ENCODE data around the gene PHF21A.
"Not testable (repeated sequence)": the region's sequence is repeated elsewhere in the genome, so short reads cannot be mapped to it uniquely, and the experiment has no call there.

PHF21A gene

GRCh38 chr11:45905576-45905975 is 215.7 kb downstream of the PHF21A start:
- not testable (repeated sequence) for DNase-seq (ENCODE audit: low read depth in 2 of 2, low spot score in 1 of 2)

- DNase-seq (ENCODE audit: low read depth in 2 of 2, low spot score in 1 of 2), result no peak
These were observed 216.2 kb downstream of the PHF21A start for GRCh38 chr11:45905095-45905494.

- DNase-seq (ENCODE audit: low read depth in 2 of 2, low spot score in 1 of 2), result no peak
These were observed 216.8 kb downstream of the PHF21A start for GRCh38 chr11:45904309-45904915.

- no peak for DNase-seq (ENCODE audit: low read depth in 2 of 2, low spot score in 1 of 2)
These were observed 218.5 kb downstream of the PHF21A start for GRCh38 chr11:45902452-45903380.

GRCh38 chr11:45901626-45902025 is 219.6 kb downstream of the PHF21A start:
- no peak for DNase-seq (ENCODE audit: low read depth in 2 of 2, low spot score in 1 of 2)

GRCh38 chr11:45900916-45901617 is 220.2 kb downstream of the PHF21A start:
- DNase-seq (ENCODE audit: low read depth in 2 of 2, low spot score in 1 of 2), result no peak

- DNase-seq (ENCODE audit: low read depth in 2 of 2, low spot score in 1 of 2), result not testable (repeated sequence)
These were observed 221.0 kb downstream of the PHF21A start for GRCh38 chr11:45900175-45900800.

GRCh38 chr11:45899448-45900174 is 221.6 kb downstream of the PHF21A start:
- DNase-seq (ENCODE audit: low read depth in 2 of 2, low spot score in 1 of 2), result peak; percentile 21 to 26

GRCh38 chr11:45899086-45899447 is 222.2 kb downstream of the PHF21A start:
- no peak for DNase-seq (ENCODE audit: low read depth in 2 of 2, low spot score in 1 of 2)

- no peak for DNase-seq (ENCODE audit: low read depth in 2 of 2, low spot score in 1 of 2)
These were observed 223.7 kb downstream of the PHF21A start for GRCh38 chr11:45897556-45897955.

- no peak for DNase-seq (ENCODE audit: low read depth in 2 of 2, low spot score in 1 of 2)
These were observed 224.8 kb downstream of the PHF21A start for GRCh38 chr11:45896422-45896984.

- DNase-seq (ENCODE audit: low read depth in 2 of 2, low spot score in 1 of 2), result no peak
These were observed 225.5 kb downstream of the PHF21A start for GRCh38 chr11:45895553-45896259.

GRCh38 chr11:45894555-45895247 is 226.6 kb downstream of the PHF21A start:
- no peak for DNase-seq (ENCODE audit: low read depth in 2 of 2, low spot score in 1 of 2)

GRCh38 chr11:45892856-45893255 is 228.4 kb downstream of the PHF21A start:
- DNase-seq (ENCODE audit: low read depth in 2 of 2, low spot score in 1 of 2), result no peak

GRCh38 chr11:45890886-45891550 is 230.2 kb downstream of the PHF21A start:
- DNase-seq (ENCODE audit: low read depth in 2 of 2, low spot score in 1 of 2), result no peak

- no peak for DNase-seq (ENCODE audit: low read depth in 2 of 2, low spot score in 1 of 2)
These were observed 231.3 kb downstream of the PHF21A start for GRCh38 chr11:45889966-45890365.

GRCh38 chr11:45889555-45889954 is 231.7 kb downstream of the PHF21A start:
- DNase-seq (ENCODE audit: low read depth in 2 of 2, low spot score in 1 of 2), result no peak

- no peak for DNase-seq (ENCODE audit: low read depth in 2 of 2, low spot score in 1 of 2)
These were observed 233.7 kb downstream of the PHF21A start for GRCh38 chr11:45887587-45887986.

Measured in stimulated activated CD8-positive, alpha-beta memory T cell treated with anti-CD3 and anti-CD28 coated beads, Interleukin-4, amount 100 ng/mL, for 1 hour (primary cell).